ENCODE results near the gene SREBF2. TPM values are rescaled to one million over a fixed set of nuclear protein-coding genes. Genes with fewer than 3 reads are reported as not detected.

Gene SREBF2
- total RNA-seq, 1 experiment from 2014 or later = 150 TPM

DNA sequence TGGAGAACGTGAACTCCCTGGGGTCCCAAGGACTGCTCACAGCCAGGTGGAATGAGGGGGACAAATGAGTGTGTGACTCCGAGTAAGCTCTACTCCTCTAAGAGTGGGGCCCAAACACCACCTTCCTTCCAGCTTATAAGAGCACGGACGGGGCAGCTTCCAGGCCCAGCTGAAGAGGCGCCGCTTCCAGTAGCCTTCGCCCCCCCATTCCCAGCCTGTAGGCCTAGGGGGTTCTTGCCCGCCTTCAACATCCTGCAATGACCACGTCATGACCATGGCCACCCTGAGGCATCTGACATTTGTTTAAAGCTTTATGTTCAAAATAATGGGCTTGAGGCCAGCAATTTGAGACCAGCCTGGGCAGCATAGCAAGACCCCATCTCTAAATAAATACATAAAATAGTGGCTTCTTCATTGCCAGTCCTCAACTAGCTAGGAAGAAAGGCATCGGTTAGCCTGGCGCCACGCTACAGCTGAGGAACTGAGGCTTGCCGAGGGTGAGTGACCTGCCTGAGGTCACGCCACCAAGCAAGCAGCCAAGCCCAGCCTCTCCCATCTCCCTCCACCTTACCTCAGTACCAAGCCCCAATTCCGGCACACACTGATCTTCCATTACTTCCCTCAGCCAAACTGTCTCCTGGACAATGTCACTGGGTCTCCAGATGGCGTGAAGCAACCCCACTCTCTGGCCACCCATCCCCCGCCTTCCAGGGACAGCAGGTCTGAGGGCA is 101.5 kb downstream of the SREBF2 start:
- ChIA-PET CTCF (interaction anchor here (1.4 kb wide), 1 partner anchor 9 kb away, joined by 5 read pairs; no protein-coding TSS in a partner anchor), POLR2A (no interaction called here)
- H3K36me3 Mint-ChIP-seq (ENCODE audit: insufficient read depth, unreplicated experiment) = peaks cover 49% of the 10 kb centered on the region
- H3K4me3 Mint-ChIP-seq (ENCODE audit: unreplicated experiment) = no peak overlapping the region
- H3K27ac Mint-ChIP-seq (ENCODE audit: unreplicated experiment) = no peak overlapping the region
- intact Hi-C loops (cut with micrococcal nuclease; ENCODE audit: unreplicated experiment) = no loop called here
- H3K36me3 ChIP-seq (ENCODE audit: control insufficient read depth, insufficient read depth, low read length) = no peaks in the 10 kb centered on the region
- no peaks in the 10 kb centered on the region for H3K27me3 Mint-ChIP-seq (ENCODE audit: insufficient read depth, unreplicated experiment)
- no TSS peak for BruUV-seq (replicated peaks)
- H3K27me3 ChIP-seq (replicated peaks; ENCODE audit: control insufficient read depth, insufficient read depth, low read length) = no peaks in the 10 kb centered on the region
- H3K9me3 ChIP-seq = no peaks in the 10 kb centered on the region
- H3K9me3 Mint-ChIP-seq (ENCODE audit: unreplicated experiment) = no peaks in the 10 kb centered on the region
- no peaks in the 10 kb centered on the region for H3K4me1 ChIP-seq
- no peak overlapping the region for H3K4me3 ChIP-seq (ENCODE audit: low read depth, low read length)
- H3K4me1 Mint-ChIP-seq (ENCODE audit: low read depth, unreplicated experiment) = no peaks in the 10 kb centered on the region
- TF ChIP-seq, protein P1, sequence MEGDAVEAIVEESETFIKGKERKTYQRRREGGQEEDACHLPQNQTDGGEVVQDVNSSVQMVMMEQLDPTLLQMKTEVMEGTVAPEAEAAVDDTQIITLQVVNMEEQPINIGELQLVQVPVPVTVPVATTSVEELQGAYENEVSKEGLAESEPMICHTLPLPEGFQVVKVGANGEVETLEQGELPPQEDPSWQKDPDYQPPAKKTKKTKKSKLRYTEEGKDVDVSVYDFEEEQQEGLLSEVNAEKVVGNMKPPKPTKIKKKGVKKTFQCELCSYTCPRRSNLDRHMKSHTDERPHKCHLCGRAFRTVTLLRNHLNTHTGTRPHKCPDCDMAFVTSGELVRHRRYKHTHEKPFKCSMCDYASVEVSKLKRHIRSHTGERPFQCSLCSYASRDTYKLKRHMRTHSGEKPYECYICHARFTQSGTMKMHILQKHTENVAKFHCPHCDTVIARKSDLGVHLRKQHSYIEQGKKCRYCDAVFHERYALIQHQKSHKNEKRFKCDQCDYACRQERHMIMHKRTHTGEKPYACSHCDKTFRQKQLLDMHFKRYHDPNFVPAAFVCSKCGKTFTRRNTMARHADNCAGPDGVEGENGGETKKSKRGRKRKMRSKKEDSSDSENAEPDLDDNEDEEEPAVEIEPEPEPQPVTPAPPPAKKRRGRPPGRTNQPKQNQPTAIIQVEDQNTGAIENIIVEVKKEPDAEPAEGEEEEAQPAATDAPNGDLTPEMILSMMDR (IDR thresholded peaks at IDR 0.05; ENCODE audit: insufficient read depth in 1 of 2, low read depth in 1 of 2, low read length in 1 of 2, severe bottlenecking in 1 of 2, unreplicated experiment in 1 of 2) = no peak
- DNase-seq = no peak

DNA sequence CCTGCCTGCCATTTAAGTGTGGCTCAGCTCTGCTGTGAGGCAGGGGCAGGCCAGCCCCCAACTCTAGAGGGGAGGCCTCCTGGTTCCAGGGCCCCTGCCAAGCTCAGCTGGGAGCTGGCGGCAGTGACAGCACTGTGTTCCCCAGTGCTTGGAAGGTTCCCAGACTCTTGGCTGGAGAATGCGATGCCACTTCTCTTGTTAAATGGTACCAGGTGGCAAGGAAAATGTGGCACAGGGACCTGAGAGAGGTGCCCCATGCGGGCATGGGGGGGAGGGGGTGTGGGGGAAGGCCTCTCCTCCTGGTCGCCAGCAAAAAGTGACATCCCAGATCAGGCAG is 102.1 kb downstream of the SREBF2 start:
- H3K27me3 ChIP-seq (replicated peaks; ENCODE audit: control insufficient read depth, insufficient read depth, low read length) = no peaks in the 10 kb centered on the region
- H3K4me3 Mint-ChIP-seq (ENCODE audit: unreplicated experiment) = no peak overlapping the region
- no peak for DNase-seq
- no peaks in the 10 kb centered on the region for H3K27me3 Mint-ChIP-seq (ENCODE audit: insufficient read depth, unreplicated experiment)
- no peaks in the 10 kb centered on the region for H3K36me3 ChIP-seq (ENCODE audit: control insufficient read depth, insufficient read depth, low read length)
- H3K36me3 Mint-ChIP-seq (ENCODE audit: insufficient read depth, unreplicated experiment) = peaks cover 54% of the 10 kb centered on the region
- CTCF ChIA-PET = interaction anchor here (1.4 kb wide), 1 partner anchor 9 kb away, joined by 5 read pairs; no protein-coding TSS in a partner anchor
- no peaks in the 10 kb centered on the region for H3K9me3 Mint-ChIP-seq (ENCODE audit: unreplicated experiment)
- no TSS peak for BruUV-seq (replicated peaks)
- TF ChIP-seq, protein P1 (IDR thresholded peaks at IDR 0.05; ENCODE audit: insufficient read depth in 1 of 2, low read depth in 1 of 2, low read length in 1 of 2, severe bottlenecking in 1 of 2, unreplicated experiment in 1 of 2) = no peak
- intact Hi-C loops (cut with micrococcal nuclease; ENCODE audit: unreplicated experiment) = no loop called here
- no peaks in the 10 kb centered on the region for H3K4me1 ChIP-seq
- POLR2A ChIA-PET = no interaction called here
- no peak overlapping the region for H3K27ac Mint-ChIP-seq (ENCODE audit: unreplicated experiment)
- H3K4me1 Mint-ChIP-seq (ENCODE audit: low read depth, unreplicated experiment) = no peaks in the 10 kb centered on the region
- H3K9me3 ChIP-seq = no peaks in the 10 kb centered on the region
- H3K4me3 ChIP-seq (ENCODE audit: low read depth, low read length) = no peak overlapping the region

DNA sequence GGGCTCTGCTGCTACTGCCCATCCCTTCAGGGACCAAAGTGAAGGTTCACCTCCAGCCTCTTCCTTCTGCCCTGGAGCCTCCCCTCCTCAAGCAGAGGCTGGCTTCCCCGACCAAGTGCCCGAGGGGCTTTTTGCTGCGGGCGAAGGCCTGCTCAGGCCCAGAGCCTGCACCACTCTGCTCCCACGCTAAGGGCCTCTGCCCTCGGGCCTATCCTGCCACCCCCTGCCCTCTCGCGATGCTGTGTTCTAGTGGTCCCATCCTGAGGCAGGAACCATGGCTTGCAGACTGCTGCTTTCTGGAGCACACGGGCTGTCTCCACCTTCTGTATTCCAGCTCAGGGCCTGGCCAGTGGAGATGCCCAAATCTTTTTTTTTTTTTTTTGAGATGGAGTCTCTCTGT is 102.6 kb downstream of the SREBF2 start:
- CTCF ChIA-PET = interaction anchor here (1.4 kb wide), 1 partner anchor 10 kb away, joined by 5 read pairs; no protein-coding TSS in a partner anchor
- Mint-ChIP-seq H3K36me3 (ENCODE audit: insufficient read depth, unreplicated experiment) (peaks cover 60% of the 10 kb centered on the region), H3K9me3 (ENCODE audit: unreplicated experiment) (no peaks in the 10 kb centered on the region), H3K27me3 (ENCODE audit: insufficient read depth, unreplicated experiment) (no peaks in the 10 kb centered on the region), H3K4me1 (ENCODE audit: low read depth, unreplicated experiment) (no peaks in the 10 kb centered on the region), H3K4me3 (ENCODE audit: unreplicated experiment) (no peak overlapping the region), H3K27ac (ENCODE audit: unreplicated experiment) (no peak overlapping the region)
- POLR2A ChIA-PET = no interaction called here
- TF ChIP-seq, protein P1 (IDR thresholded peaks at IDR 0.05; ENCODE audit: insufficient read depth in 1 of 2, low read depth in 1 of 2, low read length in 1 of 2, severe bottlenecking in 1 of 2, unreplicated experiment in 1 of 2) = no peak
- Histone ChIP-seq H3K36me3 (ENCODE audit: control insufficient read depth, insufficient read depth, low read length) (no peaks in the 10 kb centered on the region), H3K4me1 (no peaks in the 10 kb centered on the region), H3K9me3 (no peaks in the 10 kb centered on the region), H3K27me3 (replicated peaks; ENCODE audit: control insufficient read depth, insufficient read depth, low read length) (no peaks in the 10 kb centered on the region), H3K4me3 (ENCODE audit: low read depth, low read length) (no peak overlapping the region)
- DNase-seq = no peak
- intact Hi-C loops (cut with micrococcal nuclease; ENCODE audit: unreplicated experiment) = no loop called here
- no TSS peak for BruUV-seq (replicated peaks)

Data from Caco-2 (cell line).